HFFc6 (cell line): Measurements from ENCODE around the gene RAI1. TPM values are rescaled to one million over a fixed set of nuclear protein-coding genes. Genes with fewer than 3 reads are reported as not detected.

ENCODE experiments used
- DNase-seq: peaks from one replicate; pipeline ENCODE4 v3.0.0-alpha.2; 2018
- H3K27ac Mint-ChIP-seq: 2 replicates; pipeline ENCODE4 v1.8.0; 2020; ENCODE audit warnings: mild to moderate bottlenecking, mixed read lengths
- H3K27me3 Mint-ChIP-seq: 2 replicates; pipeline ENCODE4 v1.8.0; 2021; ENCODE audit warnings: mild to moderate bottlenecking, moderate library complexity, mixed read lengths; ENCODE audit not compliant: insufficient read depth
- H3K36me3 Mint-ChIP-seq: 2 replicates; pipeline ENCODE4 v1.8.0; 2021; ENCODE audit warnings: low read depth, mixed read lengths
- H3K4me1 Mint-ChIP-seq: 2 replicates; pipeline ENCODE4 v1.8.0; 2020; ENCODE audit warnings: low read depth, mixed read lengths
- H3K4me3 Mint-ChIP-seq: 2 replicates; pipeline ENCODE4 v1.8.0; 2020; ENCODE audit warnings: mild to moderate bottlenecking, moderate library complexity, mixed read lengths
- H3K9me3 Mint-ChIP-seq: 2 replicates; pipeline ENCODE4 v1.8.0; 2020; ENCODE audit warnings: mild to moderate bottlenecking, mixed read lengths
- CTCF ChIP-seq: fragments of 200-600 bp; sonication (generic); IDR thresholded peaks from 2 replicates; pipeline ENCODE4 v1.5.0; 2021; ENCODE audit warnings: antibody characterized with exemption, mild to moderate bottlenecking
- microRNA-seq: library from miRNA; unstranded; fragments of <30 nt; microRNA quantifications from one replicate; pipeline ENCODE4, GENCODE V29; 2019
- total RNA-seq, 6 experiments: library from RNA; stranded (reverse); fragmentation: NEBNext Ultra II Directional; extraction: Animal tissue kit (Norgen Biotek cat#: 25700); gene quantifications; 2 replicates in 1 of 6; 3 replicates in 5 of 6; pipeline ENCODE4 v1.2.3, GENCODE V29; 2021

Gene RAI1
- total RNA-seq, 6 experiments from 2014 or later = 26.9 to 29.3 (median 29.0) TPM

- H3K27ac Mint-ChIP-seq = peak overlapping the region; percentile 3; the same call in 1 of the 2 replicates
These were observed 178.9 kb downstream of the RAI1 start for GRCh38 chr17:17859909-17860765.

GRCh38 chr17:17860766-17861107 lies 179.5 kb downstream of the RAI1 start:
- Mint-ChIP-seq H3K27ac (peak overlapping the region; percentile 3; the same call in 1 of the 2 replicates), H3K4me1 (no peaks in the 10 kb centered on the region), H3K36me3 (peaks cover 5% of the 10 kb centered on the region), H3K27me3 (peaks cover 2% of the 10 kb centered on the region; the same call in 1 of the 2 replicates), H3K4me3 (no peak overlapping the region), H3K9me3 (no peaks in the 10 kb centered on the region)
- no peak for DNase-seq
- TF ChIP-seq CTCF = no peak

More at GRCh38 chr17:17859909-17860765, 178.9 kb downstream of the RAI1 start:
- no peak overlapping the region for H3K4me3 Mint-ChIP-seq
- TF ChIP-seq CTCF = peak; percentile 94
- H3K27me3 Mint-ChIP-seq = peaks cover 2% of the 10 kb centered on the region; the same call in 1 of the 2 replicates
- H3K36me3 Mint-ChIP-seq = peaks cover 5% of the 10 kb centered on the region
- H3K4me1 Mint-ChIP-seq = no peaks in the 10 kb centered on the region
- peak; percentile 43 for DNase-seq
- H3K9me3 Mint-ChIP-seq = no peaks in the 10 kb centered on the region

Small RNA genes lying within 50 kb of the gene (microRNA-seq; reads per million reads assigned to microRNA genes)
- gene MIR33B (183 reads per million, percentile 57 among the genes with 10 or more reads in this experiment), gene MIR6777 (3.9 reads per million)

Other genes with a start within 250 kb of the RAI1 start
- gene MED9, start 204.5 kb upstream of the RAI1 start, total RNA-seq = 1 to 10 TPM; 7.0 to 9.0 (median 7.9) TPM
- gene RASD1, start 185.1 kb upstream of the RAI1 start, total RNA-seq = 1 to 10 TPM in 1 of 6 experiments, under 1 TPM in 5; 0.17 to 1.1 (median 0.43) TPM
- 10 to 100 TPM; 33.0 to 49.2 (median 44.0) TPM for gene PEMT, start 89.8 kb upstream of the RAI1 start, total RNA-seq
- 10 to 100 TPM; 34.9 to 51.7 (median 40.5) TPM for gene SREBF1, start 155.5 kb downstream of the RAI1 start, total RNA-seq